ENCODE measurements around the gene CDH24. TPM values are rescaled to one million over a fixed set of nuclear protein-coding genes. Genes with fewer than 3 reads are reported as not detected.
A peak's percentile ranks its signal among the peaks of the same experiment; 100 is the strongest.

The CDH24 gene
- total and polyA plus RNA-seq, 2 of the 13 experiments (the other 11 are each of a cell fraction or from before 2014, with no cell fraction given), result 0.69 to 0.99 TPM

DNA sequence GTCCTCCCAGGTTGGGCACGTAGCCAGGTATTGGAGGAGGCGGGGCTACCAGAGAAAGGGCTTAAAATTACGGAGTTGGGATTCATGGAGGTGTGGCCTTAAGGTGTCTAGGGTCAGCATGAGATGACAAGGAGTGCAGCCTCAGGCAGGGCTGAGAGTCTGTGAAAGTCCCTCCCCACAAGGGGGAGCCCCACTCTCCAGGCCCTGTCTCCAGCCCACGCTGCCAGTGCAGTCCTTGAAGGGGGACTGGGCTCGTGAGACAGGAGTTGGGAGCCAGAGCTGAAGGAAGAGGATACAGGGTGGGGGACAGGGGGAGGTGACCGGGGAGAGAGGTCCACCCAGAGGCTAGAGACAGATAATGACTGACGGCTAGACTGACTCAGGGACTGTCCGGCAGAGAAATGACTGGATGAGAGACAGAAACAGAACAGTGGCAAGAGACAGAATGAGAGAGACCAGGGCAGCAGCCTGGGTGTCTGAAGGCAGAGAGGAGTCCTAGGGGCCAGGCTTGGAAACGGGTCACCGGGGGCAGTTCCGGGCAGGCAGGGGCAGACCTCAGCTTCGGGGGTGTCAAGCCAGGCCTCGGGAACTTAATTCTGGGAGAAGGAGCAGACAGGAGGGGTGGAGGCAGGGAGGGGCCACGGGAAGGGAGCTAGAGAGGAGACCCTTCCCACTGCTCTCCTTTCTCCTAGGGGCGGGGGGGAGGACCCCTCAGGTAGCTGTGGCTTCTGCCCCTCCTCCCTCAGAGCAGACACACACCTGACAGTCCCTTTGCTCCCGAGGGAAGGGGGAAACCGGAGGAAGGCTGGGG is 970 bp downstream of the CDH24 start (continued):
- TF ChIP-seq ZMAT3 (CRISPR knock-in tag; conservative IDR thresholded peaks at IDR 0.05) (no peak), SAFB2 (CRISPR knock-in tag; IDR thresholded peaks at IDR 0.05; ENCODE audit: borderline replicate concordance, low read depth) (no peak), ZNF569 (CRISPR knock-in tag; IDR thresholded peaks at IDR 0.05; ENCODE audit: borderline replicate concordance) (no peak), SMARCC2 (IDR thresholded peaks at IDR 0.05) (no peak), MIER2 (CRISPR knock-in tag; IDR thresholded peaks at IDR 0.05) (peak; percentile 72), NKX3-1 (CRISPR knock-in tag; IDR thresholded peaks at IDR 0.05) (no peak), ZNF773 (CRISPR knock-in tag; IDR thresholded peaks at IDR 0.05; ENCODE audit: borderline replicate concordance) (no peak), ZNF350 (CRISPR knock-in tag; IDR thresholded peaks at IDR 0.05; ENCODE audit: borderline replicate concordance, low read depth) (peak; percentile 97), CBFB (CRISPR knock-in tag; IDR thresholded peaks at IDR 0.05) (peak; percentile 79; the same call in 1 of the 2 replicates), AHR (CRISPR knock-in tag; IDR thresholded peaks at IDR 0.05) (0 out of 2 replicates have a peak, but pooled peaks have one; percentile 38), NFIB (CRISPR knock-in tag; IDR thresholded peaks at IDR 0.05; ENCODE audit: borderline replicate concordance) (no peak), ZNF577 (CRISPR knock-in tag; IDR thresholded peaks at IDR 0.05; ENCODE audit: borderline replicate concordance, low read depth) (0 out of 2 replicates have a peak, but pooled peaks have one; percentile 39), ZNF382 (CRISPR knock-in tag; IDR thresholded peaks at IDR 0.05; ENCODE audit: borderline replicate concordance) (no peak), ZNF317 (CRISPR knock-in tag; IDR thresholded peaks at IDR 0.05) (no peak), TOE1 (CRISPR knock-in tag; IDR thresholded peaks at IDR 0.05) (no peak), ZNF296 (CRISPR knock-in tag; conservative IDR thresholded peaks at IDR 0.05) (no peak)
- TF ChIP-seq, protein P1, sequence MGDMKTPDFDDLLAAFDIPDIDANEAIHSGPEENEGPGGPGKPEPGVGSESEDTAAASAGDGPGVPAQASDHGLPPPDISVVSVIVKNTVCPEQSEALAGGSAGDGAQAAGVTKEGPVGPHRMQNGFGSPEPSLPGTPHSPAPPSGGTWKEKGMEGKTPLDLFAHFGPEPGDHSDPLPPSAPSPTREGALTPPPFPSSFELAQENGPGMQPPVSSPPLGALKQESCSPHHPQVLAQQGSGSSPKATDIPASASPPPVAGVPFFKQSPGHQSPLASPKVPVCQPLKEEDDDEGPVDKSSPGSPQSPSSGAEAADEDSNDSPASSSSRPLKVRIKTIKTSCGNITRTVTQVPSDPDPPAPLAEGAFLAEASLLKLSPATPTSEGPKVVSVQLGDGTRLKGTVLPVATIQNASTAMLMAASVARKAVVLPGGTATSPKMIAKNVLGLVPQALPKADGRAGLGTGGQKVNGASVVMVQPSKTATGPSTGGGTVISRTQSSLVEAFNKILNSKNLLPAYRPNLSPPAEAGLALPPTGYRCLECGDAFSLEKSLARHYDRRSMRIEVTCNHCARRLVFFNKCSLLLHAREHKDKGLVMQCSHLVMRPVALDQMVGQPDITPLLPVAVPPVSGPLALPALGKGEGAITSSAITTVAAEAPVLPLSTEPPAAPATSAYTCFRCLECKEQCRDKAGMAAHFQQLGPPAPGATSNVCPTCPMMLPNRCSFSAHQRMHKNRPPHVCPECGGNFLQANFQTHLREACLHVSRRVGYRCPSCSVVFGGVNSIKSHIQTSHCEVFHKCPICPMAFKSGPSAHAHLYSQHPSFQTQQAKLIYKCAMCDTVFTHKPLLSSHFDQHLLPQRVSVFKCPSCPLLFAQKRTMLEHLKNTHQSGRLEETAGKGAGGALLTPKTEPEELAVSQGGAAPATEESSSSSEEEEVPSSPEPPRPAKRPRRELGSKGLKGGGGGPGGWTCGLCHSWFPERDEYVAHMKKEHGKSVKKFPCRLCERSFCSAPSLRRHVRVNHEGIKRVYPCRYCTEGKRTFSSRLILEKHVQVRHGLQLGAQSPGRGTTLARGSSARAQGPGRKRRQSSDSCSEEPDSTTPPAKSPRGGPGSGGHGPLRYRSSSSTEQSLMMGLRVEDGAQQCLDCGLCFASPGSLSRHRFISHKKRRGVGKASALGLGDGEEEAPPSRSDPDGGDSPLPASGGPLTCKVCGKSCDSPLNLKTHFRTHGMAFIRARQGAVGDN (CRISPR knock-in tag; IDR thresholded peaks at IDR 0.05), result peak; percentile 70
- TF ChIP-seq, protein P2, sequence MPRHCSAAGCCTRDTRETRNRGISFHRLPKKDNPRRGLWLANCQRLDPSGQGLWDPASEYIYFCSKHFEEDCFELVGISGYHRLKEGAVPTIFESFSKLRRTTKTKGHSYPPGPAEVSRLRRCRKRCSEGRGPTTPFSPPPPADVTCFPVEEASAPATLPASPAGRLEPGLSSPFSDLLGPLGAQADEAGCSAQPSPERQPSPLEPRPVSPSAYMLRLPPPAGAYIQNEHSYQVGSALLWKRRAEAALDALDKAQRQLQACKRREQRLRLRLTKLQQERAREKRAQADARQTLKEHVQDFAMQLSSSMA (CRISPR knock-in tag; IDR thresholded peaks at IDR 0.05), result 0 out of 2 replicates have a peak, but pooled peaks have one; percentile 48
- TF ChIP-seq, protein P3, sequence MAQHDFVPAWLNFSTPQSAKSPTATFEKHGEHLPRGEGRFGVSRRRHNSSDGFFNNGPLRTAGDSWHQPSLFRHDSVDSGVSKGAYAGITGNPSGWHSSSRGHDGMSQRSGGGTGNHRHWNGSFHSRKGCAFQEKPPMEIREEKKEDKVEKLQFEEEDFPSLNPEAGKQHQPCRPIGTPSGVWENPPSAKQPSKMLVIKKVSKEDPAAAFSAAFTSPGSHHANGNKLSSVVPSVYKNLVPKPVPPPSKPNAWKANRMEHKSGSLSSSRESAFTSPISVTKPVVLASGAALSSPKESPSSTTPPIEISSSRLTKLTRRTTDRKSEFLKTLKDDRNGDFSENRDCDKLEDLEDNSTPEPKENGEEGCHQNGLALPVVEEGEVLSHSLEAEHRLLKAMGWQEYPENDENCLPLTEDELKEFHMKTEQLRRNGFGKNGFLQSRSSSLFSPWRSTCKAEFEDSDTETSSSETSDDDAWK (CRISPR knock-in tag; IDR thresholded peaks at IDR 0.05), result no peak
- TF ChIP-seq, protein P4, sequence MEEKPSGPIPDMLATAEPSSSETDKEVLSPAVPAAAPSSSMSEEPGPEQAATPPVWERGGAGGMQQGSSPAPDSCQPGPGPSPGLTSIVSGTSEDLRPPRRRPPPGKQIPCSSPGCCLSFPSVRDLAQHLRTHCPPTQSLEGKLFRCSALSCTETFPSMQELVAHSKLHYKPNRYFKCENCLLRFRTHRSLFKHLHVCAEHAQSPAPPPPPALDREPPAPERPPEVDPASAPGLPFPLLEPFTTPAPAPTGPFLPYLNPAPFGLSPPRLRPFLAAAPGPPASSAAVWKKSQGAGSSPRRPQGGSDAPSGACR (CRISPR knock-in tag; IDR thresholded peaks at IDR 0.05), result no peak
- TF ChIP-seq, protein P5, sequence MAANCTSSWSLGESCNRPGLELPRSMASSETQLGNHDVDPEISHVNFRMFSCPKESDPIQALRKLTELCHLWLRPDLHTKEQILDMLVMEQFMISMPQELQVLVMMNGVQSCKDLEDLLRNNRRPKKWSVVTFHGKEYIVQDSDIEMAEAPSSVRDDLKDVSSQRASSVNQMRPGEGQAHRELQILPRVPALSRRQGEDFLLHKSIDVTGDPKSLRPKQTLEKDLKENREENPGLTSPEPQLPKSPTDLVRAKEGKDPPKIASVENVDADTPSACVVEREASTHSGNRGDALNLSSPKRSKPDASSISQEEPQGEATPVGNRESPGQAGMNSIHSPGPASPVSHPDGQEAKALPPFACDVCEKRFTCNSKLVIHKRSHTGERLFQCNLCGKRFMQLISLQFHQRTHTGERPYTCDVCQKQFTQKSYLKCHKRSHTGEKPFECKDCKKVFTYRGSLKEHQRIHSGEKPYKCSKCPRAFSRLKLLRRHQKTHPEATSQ (CRISPR knock-in tag; IDR thresholded peaks at IDR 0.05; ENCODE audit: borderline replicate concordance), result no peak
